Type B pancreatic cell (in vitro differentiated cells): ENCODE measurements around the gene NXN. TPM values are rescaled to one million over a fixed set of nuclear protein-coding genes. Genes with fewer than 3 reads are reported as not detected.
A peak's percentile ranks its signal among the peaks of the same experiment; 100 is the strongest.

Experiments used
- DNase-seq: peaks from one replicate; pipeline ENCODE4 v3.0.0; 2021; ENCODE audit warnings: mixed read lengths; ENCODE audit not compliant: unreplicated experiment; ENCODE audit errors: extremely low spot score
- H3K27ac Mint-ChIP-seq: 2 replicates; pipeline ENCODE4 v1.8.0; 2021; ENCODE audit warnings: mild to moderate bottlenecking, mixed read lengths
- H3K27me3 Mint-ChIP-seq: 2 replicates; pipeline ENCODE4 v1.8.0; 2021; ENCODE audit warnings: mixed read lengths
- H3K36me3 Mint-ChIP-seq: 2 replicates; pipeline ENCODE4 v1.8.0; 2021; ENCODE audit warnings: mixed read lengths
- H3K4me1 Mint-ChIP-seq: one replicate; pipeline ENCODE4 v1.8.0; 2021; ENCODE audit warnings: mixed read lengths; ENCODE audit not compliant: unreplicated experiment
- H3K4me3 Mint-ChIP-seq: 2 replicates; pipeline ENCODE4 v1.8.0; 2021; ENCODE audit warnings: mild to moderate bottlenecking, mixed read lengths
- H3K9me3 Mint-ChIP-seq: 2 replicates; pipeline ENCODE4 v1.8.0; 2021; ENCODE audit warnings: mixed read lengths
- CTCF ChIP-seq: fragments of 200-600 bp; sonication (generic); conservative IDR thresholded peaks from 2 replicates; pipeline ENCODE4 v1.5.0; 2021; ENCODE audit warnings: antibody characterized with exemption, mild to moderate bottlenecking
- total RNA-seq: library from RNA; stranded (reverse); gene quantifications from 2 replicates; pipeline ENCODE4 v1.2.1, GENCODE V29; 2021; ENCODE audit warnings: low replicate concordance

The NXN gene
- total RNA-seq, 1 donor from 2014 or later = 68.0 TPM

GRCh38 chr17:866568-867103 lies 112.9 kb downstream of the NXN start:
- H3K4me1 Mint-ChIP-seq = peaks cover 35% of the 10 kb centered on the region
- H3K9me3 Mint-ChIP-seq = peaks cover 3% of the 10 kb centered on the region
- TF ChIP-seq CTCF = no peak
- H3K27me3 Mint-ChIP-seq = no peaks in the 10 kb centered on the region
- H3K36me3 Mint-ChIP-seq = peaks cover 34% of the 10 kb centered on the region
- H3K27ac Mint-ChIP-seq = no peak overlapping the region
- DNase-seq = no peak
- no peak overlapping the region for H3K4me3 Mint-ChIP-seq

- Mint-ChIP-seq H3K4me1 (peaks cover 43% of the 10 kb centered on the region), H3K36me3 (peaks cover 30% of the 10 kb centered on the region), H3K4me3 (peak overlapping the region; percentile 61), H3K27me3 (no peaks in the 10 kb centered on the region), H3K9me3 (no peaks in the 10 kb centered on the region), H3K27ac (peak overlapping the region; percentile 50)
- no peak for TF ChIP-seq CTCF
- no peak for DNase-seq
Observed at GRCh38 chr17:864315-864714, 115.3 kb downstream of the NXN start.

- H3K4me1 Mint-ChIP-seq = peaks cover 43% of the 10 kb centered on the region
- no peaks in the 10 kb centered on the region for H3K9me3 Mint-ChIP-seq
- H3K27ac Mint-ChIP-seq = peak overlapping the region; percentile 50
- H3K36me3 Mint-ChIP-seq = peaks cover 26% of the 10 kb centered on the region
- no peak for DNase-seq
- H3K27me3 Mint-ChIP-seq = no peaks in the 10 kb centered on the region
- H3K4me3 Mint-ChIP-seq = peak overlapping the region; percentile 61
- no peak for TF ChIP-seq CTCF
Observed at GRCh38 chr17:863880-864279, 115.7 kb downstream of the NXN start.

- H3K27me3 Mint-ChIP-seq = no peaks in the 10 kb centered on the region
- no peaks in the 10 kb centered on the region for H3K9me3 Mint-ChIP-seq
- peaks cover 40% of the 10 kb centered on the region for H3K4me1 Mint-ChIP-seq
- no peak for DNase-seq
- no peak for TF ChIP-seq CTCF
- H3K27ac Mint-ChIP-seq = no peak overlapping the region
- peaks cover 19% of the 10 kb centered on the region for H3K36me3 Mint-ChIP-seq
- no peak overlapping the region for H3K4me3 Mint-ChIP-seq
Observed at GRCh38 chr17:862582-862981, 117.0 kb downstream of the NXN start.

GRCh38 chr17:861364-861763 lies 118.2 kb downstream of the NXN start:
- Mint-ChIP-seq H3K27ac (peak overlapping the region; percentile 7), H3K27me3 (no peaks in the 10 kb centered on the region), H3K4me1 (peaks cover 45% of the 10 kb centered on the region), H3K9me3 (no peaks in the 10 kb centered on the region), H3K36me3 (peaks cover 15% of the 10 kb centered on the region), H3K4me3 (peak overlapping the region; percentile 12)
- DNase-seq = no peak
- TF ChIP-seq CTCF = no peak

- H3K27ac Mint-ChIP-seq = peak overlapping the region; percentile 7
- TF ChIP-seq CTCF = no peak
- no peak overlapping the region for H3K4me3 Mint-ChIP-seq
- DNase-seq = no peak
- H3K4me1 Mint-ChIP-seq = peaks cover 45% of the 10 kb centered on the region
- no peaks in the 10 kb centered on the region for H3K9me3 Mint-ChIP-seq
- H3K36me3 Mint-ChIP-seq = peaks cover 9% of the 10 kb centered on the region
- H3K27me3 Mint-ChIP-seq = no peaks in the 10 kb centered on the region
Observed at GRCh38 chr17:860805-861204, 118.8 kb downstream of the NXN start.
